Measurements from ENCODE around the gene NQO1.

- TF ChIP-seq CTCF (optimal IDR thresholded peaks at IDR 0.05 in 1 of 3, IDR thresholded peaks at IDR 0.05 in 1 of 3, conservative IDR thresholded peaks at IDR 0.05 in 1 of 3; ENCODE audit: extremely low read depth in 1 of 3, insufficient read depth in 2 of 3, low read length in 3 of 3) (no peak), EZH2 (IDR thresholded peaks at IDR 0.05; ENCODE audit: low read length) (no peak)
Observed at GRCh38 chr16:69745232-69745612, 18.9 kb upstream of the NQO1 start.
